Smooth muscle cell (in vitro differentiated cells): Measurements from ENCODE around the gene ULK4. TPM values are rescaled to one million over a fixed set of nuclear protein-coding genes. Genes with fewer than 3 reads are reported as not detected.

Experiments used
- DNase-seq: peaks from one replicate; lab custom pipeline; 2025; ENCODE audit not compliant: unreplicated experiment; lab: John Stamatoyannopoulos, UW
- H2AFZ ChIP-seq: fragments of 200-600 bp; sonication (generic); 2 replicates; pipeline ENCODE4 v1.6.0; 2016; ENCODE audit warnings: antibody characterized with exemption, low read depth, mild to moderate bottlenecking
- H3F3A ChIP-seq: fragments of 200-600 bp; sonication (generic); 2 replicates; pipeline ENCODE4 v1.6.0; 2017; ENCODE audit warnings: antibody characterized with exemption, low read depth
- H3K27ac ChIP-seq: fragments of 200-600 bp; sonication (generic); 2 replicates; pipeline ENCODE4 v1.5.1; 2016; ENCODE audit warnings: low read depth, mild to moderate bottlenecking
- H3K27me3 ChIP-seq: fragments of 200-600 bp; sonication (generic); 2 replicates; pipeline ENCODE4 v1.6.1; 2016; ENCODE audit warnings: low read depth, mild to moderate bottlenecking
- H3K36me3 ChIP-seq: fragments of 200-600 bp; sonication (generic); 2 replicates; pipeline ENCODE4 v1.5.1; 2016; ENCODE audit warnings: low read depth
- H3K4me1 ChIP-seq: fragments of 200-600 bp; sonication (generic); 2 replicates; pipeline ENCODE4 v1.5.1; 2016; ENCODE audit warnings: low read depth
- H3K4me2 ChIP-seq: fragments of 200-600 bp; sonication (generic); 2 replicates; pipeline ENCODE4 v1.6.0; 2016; ENCODE audit warnings: mild to moderate bottlenecking
- H3K4me3 ChIP-seq: fragments of 200-600 bp; sonication (generic); 2 replicates; pipeline ENCODE4 v1.5.1; 2016; ENCODE audit warnings: mild to moderate bottlenecking
- H3K79me2 ChIP-seq: fragments of 200-600 bp; sonication (generic); 2 replicates; pipeline ENCODE4 v1.6.0; 2016; ENCODE audit warnings: low read depth, mild to moderate bottlenecking
- H3K9ac ChIP-seq: fragments of 200-600 bp; sonication (generic); 2 replicates; pipeline ENCODE4 v1.6.0; 2016; ENCODE audit warnings: low read depth
- H3K9me3 ChIP-seq: fragments of 200-600 bp; sonication (generic); replicated peaks from 2 replicates; pipeline ENCODE4 v1.5.1; 2016; ENCODE audit warnings: low read depth
- H4K20me1 ChIP-seq: fragments of 200-600 bp; sonication (generic); 2 replicates; pipeline ENCODE4 v1.6.0; 2016; ENCODE audit warnings: low read depth
- WGBS: methylation state at CpG from one replicate; pipeline ENCODE4 v1.1.7; 2016; ENCODE audit warnings: low lambda C conversion rate; 5-methylcytosine and 5-hydroxymethylcytosine counted together
- polyA plus RNA-seq: library from polyadenylated mRNA; unstranded; fragments of >200 nt; fragmentation: Nextera tagmentation; extraction: Ambion mirVana; gene quantifications from 2 replicates; pipeline ENCODE4 v1.2.1, GENCODE V29; 2016
- total RNA-seq: library from RNA; depleted of rRNA; stranded (reverse); fragments of >200 nt; gene quantifications from 2 replicates; pipeline ENCODE4 v1.2.3, GENCODE V29; 2014
- TF ChIP-seq, protein P1 (sequence below): fragments of 200-600 bp; sonication (generic); IDR thresholded peaks from 2 replicates; pipeline ENCODE4 v1.5.1; 2017; ENCODE audit warnings: borderline replicate concordance, mild to moderate bottlenecking, antibody characterized with exemption; ENCODE audit not compliant: insufficient read depth, poor library complexity, severe bottlenecking

The ULK4 gene
- total and polyA plus RNA-seq, 2 experiments from 2014 or later: 4.3 to 14.2 TPM

DNA sequence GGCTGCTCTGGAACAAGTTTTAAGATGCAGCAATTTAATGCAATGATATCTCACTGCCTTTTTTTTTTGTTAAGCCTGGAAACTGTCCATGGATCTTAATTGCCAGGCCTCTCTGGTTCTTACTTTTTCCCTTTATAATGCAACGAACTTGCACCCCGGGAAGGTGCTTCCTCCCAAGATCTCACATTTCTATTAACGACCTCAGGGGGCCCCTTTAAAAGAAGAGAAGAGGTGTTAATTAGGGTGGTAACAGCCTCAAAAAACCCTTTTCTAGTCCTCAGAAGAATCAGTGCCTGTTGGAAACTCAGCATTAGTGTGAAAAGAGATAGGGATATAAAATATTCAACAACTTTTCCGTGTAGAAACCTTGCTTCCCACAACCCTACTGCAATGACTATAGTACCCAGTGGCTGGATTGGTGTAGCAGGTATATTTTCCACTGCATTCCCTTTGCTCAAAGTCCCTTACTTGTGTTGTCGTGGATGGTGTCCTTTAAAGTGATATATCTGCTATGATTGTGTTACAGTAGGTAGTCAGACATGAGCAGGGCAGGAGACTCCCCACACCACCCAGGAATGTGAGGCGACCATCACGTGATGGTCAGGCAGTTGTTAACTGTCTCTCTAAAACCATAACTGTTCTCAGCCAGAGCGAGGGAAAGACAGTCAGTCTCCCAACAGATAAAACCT is 640.8 kb downstream of the ULK4 start:
- no peak overlapping the region for H3K27ac ChIP-seq
- H3K27me3 ChIP-seq: no peaks in the 10 kb centered on the region
- 59% methylated on average over 8 of the region's 8 CpGs for WGBS
- no peaks in the 10 kb centered on the region for H3F3A ChIP-seq
- no peak for DNase-seq
- no peak overlapping the region for H3K4me2 ChIP-seq
- H3K4me3 ChIP-seq: no peak overlapping the region
- no peak overlapping the region for H3K9ac ChIP-seq
- H3K79me2 ChIP-seq: no peaks in the 10 kb centered on the region
- no peaks in the 10 kb centered on the region for H3K36me3 ChIP-seq
- H4K20me1 ChIP-seq: no peaks in the 10 kb centered on the region
- no peak overlapping the region for H2AFZ ChIP-seq
- H3K4me1 ChIP-seq: peaks cover 13% of the 10 kb centered on the region
- no peaks in the 10 kb centered on the region for H3K9me3 ChIP-seq
- TF ChIP-seq, protein P1, sequence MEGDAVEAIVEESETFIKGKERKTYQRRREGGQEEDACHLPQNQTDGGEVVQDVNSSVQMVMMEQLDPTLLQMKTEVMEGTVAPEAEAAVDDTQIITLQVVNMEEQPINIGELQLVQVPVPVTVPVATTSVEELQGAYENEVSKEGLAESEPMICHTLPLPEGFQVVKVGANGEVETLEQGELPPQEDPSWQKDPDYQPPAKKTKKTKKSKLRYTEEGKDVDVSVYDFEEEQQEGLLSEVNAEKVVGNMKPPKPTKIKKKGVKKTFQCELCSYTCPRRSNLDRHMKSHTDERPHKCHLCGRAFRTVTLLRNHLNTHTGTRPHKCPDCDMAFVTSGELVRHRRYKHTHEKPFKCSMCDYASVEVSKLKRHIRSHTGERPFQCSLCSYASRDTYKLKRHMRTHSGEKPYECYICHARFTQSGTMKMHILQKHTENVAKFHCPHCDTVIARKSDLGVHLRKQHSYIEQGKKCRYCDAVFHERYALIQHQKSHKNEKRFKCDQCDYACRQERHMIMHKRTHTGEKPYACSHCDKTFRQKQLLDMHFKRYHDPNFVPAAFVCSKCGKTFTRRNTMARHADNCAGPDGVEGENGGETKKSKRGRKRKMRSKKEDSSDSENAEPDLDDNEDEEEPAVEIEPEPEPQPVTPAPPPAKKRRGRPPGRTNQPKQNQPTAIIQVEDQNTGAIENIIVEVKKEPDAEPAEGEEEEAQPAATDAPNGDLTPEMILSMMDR: no peak

DNA sequence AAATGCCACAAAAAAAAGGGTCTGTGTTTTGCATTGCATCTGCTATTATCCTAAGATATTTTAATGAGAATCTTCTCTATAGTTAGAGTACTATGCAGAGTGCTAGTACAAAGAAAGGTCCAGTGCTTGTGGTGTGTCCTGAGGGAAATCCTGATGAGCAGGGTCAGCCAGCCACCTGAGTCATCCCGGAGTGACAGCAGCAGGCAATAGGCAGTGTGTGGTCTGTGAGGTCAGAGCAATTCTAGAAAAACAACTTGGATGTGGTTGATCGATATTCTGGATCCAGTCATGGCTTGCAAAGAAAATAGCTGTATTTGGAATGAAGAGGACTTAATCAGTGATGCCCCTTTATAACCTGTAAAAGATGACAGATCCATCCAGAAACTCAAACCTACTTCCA is 643.4 kb downstream of the ULK4 start:
- no peaks in the 10 kb centered on the region for H3F3A ChIP-seq
- H3K4me2 ChIP-seq: no peak overlapping the region
- no peaks in the 10 kb centered on the region for H3K36me3 ChIP-seq
- H3K9me3 ChIP-seq: no peaks in the 10 kb centered on the region
- H2AFZ ChIP-seq: no peak overlapping the region
- H3K9ac ChIP-seq: no peak overlapping the region
- TF ChIP-seq, protein P1: no peak
- no peak overlapping the region for H3K27ac ChIP-seq
- peaks cover 13% of the 10 kb centered on the region for H3K4me1 ChIP-seq
- DNase-seq: no peak
- H3K4me3 ChIP-seq: no peak overlapping the region
- H3K79me2 ChIP-seq: no peaks in the 10 kb centered on the region
- 44% methylated on average over 2 of the region's 2 CpGs for WGBS
- no peaks in the 10 kb centered on the region for H3K27me3 ChIP-seq
- no peaks in the 10 kb centered on the region for H4K20me1 ChIP-seq

DNA sequence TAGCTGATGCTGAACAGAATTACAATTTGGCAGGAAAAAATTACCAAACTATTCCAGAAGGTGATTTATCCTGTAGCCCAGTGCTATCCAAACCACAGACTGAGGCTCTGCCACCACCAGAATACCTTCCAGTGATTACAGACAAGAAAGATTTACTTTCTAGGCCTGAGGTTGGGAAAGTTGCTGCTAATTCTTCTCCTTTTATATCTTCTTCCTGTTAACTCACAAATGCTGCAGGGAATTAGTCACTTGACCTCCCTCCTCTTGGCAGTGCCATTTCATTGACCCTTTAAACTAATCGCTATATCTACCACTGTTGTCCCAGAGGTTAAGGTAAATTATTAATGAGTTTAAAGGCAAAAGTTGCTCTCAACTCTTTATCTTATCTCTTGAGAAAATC is 644.2 kb downstream of the ULK4 start:
- H3K4me1 ChIP-seq: peaks cover 13% of the 10 kb centered on the region
- H3K4me2 ChIP-seq: peak overlapping the region; percentile 37
- H3K27ac ChIP-seq: peak overlapping the region; percentile 39
- H2AFZ ChIP-seq: no peak overlapping the region
- H3K27me3 ChIP-seq: no peaks in the 10 kb centered on the region
- H3K79me2 ChIP-seq: no peaks in the 10 kb centered on the region
- H3K9me3 ChIP-seq: no peaks in the 10 kb centered on the region
- DNase-seq: no peak
- TF ChIP-seq, protein P1: no peak
- no peak overlapping the region for H3K4me3 ChIP-seq
- no peaks in the 10 kb centered on the region for H3F3A ChIP-seq
- H3K36me3 ChIP-seq: no peaks in the 10 kb centered on the region
- H3K9ac ChIP-seq: no peak overlapping the region
- no peaks in the 10 kb centered on the region for H4K20me1 ChIP-seq
- WGBS: 63% methylated on average over 1 of the region's 1 CpG

DNA sequence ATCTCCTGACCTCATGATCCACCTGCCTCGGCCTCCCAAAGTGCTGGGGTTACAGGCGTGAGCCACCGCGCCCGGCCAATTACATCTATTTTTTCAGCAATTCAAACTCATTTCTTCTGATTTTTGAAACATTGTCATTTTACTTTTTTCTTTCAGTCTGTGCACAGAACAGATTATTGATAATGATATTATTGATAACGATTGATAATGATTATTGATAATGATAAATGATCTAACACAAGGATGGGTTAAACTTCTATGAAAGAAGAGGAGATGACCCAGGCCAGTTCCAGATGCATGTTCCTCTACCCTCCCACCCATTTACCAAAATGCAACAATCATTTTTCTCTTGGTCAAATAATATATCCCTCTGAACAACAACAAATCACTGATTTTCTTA is 644.6 kb downstream of the ULK4 start:
- H3K9ac ChIP-seq: no peak overlapping the region
- peaks cover 13% of the 10 kb centered on the region for H3K4me1 ChIP-seq
- no peaks in the 10 kb centered on the region for H3F3A ChIP-seq
- H2AFZ ChIP-seq: no peak overlapping the region
- H3K9me3 ChIP-seq: no peaks in the 10 kb centered on the region
- H4K20me1 ChIP-seq: no peaks in the 10 kb centered on the region
- H3K4me2 ChIP-seq: peak overlapping the region; percentile 25
- no peaks in the 10 kb centered on the region for H3K27me3 ChIP-seq
- TF ChIP-seq, protein P1: no peak
- no peaks in the 10 kb centered on the region for H3K79me2 ChIP-seq
- no peak overlapping the region for H3K4me3 ChIP-seq
- peak overlapping the region; percentile 39 for H3K27ac ChIP-seq
- no peaks in the 10 kb centered on the region for H3K36me3 ChIP-seq
- 97% methylated on average over 6 of the region's 6 CpGs for WGBS
- no peak for DNase-seq
